ENCODE data around the gene ANKMY1.
"Not testable (repeated sequence)": the region's sequence is repeated elsewhere in the genome, so short reads cannot be mapped to it uniquely, and the experiment has no call there.

Gene ANKMY1

DNA sequence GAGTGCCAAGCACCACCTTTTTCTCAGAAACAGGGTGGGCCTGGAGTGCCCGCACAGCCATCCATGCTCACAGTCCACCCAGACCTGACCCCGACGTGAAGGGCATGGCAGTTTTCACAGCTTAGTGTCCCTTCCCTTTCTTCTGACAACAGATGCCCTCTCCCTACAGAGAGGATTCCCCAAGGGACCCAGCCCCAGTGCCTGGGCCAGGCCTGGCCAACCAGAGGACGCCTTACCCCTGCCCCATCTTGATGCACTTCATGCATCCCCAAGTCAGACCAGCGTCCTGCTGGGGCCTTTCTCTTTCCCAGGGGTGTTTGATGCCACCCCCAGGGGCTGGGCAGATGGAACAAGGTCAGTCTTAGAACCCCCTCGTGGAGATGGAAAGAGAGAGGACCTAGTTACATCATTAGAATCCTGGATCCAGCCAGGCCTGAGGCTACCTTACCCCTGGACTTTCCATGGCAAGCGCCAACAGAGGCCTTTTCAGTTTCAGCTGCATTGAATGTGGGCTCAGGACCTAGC lies 3.8 kb downstream of the ANKMY1 start:
- DNase-seq, result no peak

DNA sequence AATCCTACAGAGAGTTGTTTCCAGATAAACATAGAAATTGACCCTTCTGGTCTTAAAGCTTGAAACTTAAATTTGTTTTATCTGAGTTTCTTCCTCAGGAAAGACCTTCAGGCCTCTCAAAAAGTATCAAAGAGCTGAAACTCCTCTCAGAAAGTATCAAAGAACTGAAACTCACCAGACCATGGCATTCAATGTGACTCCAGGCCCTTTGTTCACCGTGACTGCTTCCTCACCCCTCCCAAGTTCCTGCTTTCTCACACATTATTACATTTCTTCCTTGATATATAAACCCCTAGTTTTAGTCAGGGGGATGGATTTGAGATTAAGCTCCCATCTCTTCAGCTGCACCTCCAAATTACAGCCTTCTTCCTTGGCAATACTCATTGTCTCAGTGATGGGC lies 6.0 kb downstream of the ANKMY1 start:
- no peak for DNase-seq

DNA sequence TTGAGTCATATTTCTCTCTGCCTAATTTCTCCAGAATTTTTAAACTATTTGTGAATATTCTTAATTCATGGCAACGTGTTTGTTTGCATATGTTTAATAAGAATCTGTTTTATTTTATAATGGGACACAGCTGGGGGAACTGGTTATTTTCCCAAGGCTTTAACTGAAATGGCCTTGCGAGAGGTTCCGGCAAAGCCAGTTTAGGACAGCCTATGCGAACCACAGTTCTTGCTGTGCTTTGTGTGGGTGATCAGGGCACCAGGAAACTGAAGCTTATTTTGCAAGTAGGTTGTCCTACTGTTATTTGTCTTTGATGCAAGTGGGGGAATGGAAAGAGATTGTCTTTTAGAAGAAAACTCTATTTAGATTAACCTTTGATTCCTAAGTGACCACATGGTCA lies 6.5 kb downstream of the ANKMY1 start:
- DNase-seq, result no peak

DNA sequence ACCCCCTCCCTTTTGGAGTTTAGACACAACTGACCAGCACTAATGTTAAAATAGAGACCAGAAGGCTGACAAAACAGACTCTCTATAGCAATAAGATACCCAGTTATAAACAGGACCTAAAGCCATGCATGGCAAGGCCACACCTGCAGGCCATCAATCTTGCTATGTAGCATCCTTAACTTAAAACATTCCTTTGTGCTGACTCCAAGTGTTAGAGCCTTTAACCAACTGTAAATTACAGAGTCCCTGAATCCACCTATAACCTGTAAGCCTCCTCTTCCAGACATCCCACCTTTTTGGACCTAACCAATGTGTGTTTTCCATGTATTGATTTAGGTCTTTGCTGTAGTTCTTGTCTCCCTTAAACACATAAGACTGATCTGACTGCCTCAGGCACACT lies 17.9 kb downstream of the ANKMY1 start:
- no peak for DNase-seq

DNA sequence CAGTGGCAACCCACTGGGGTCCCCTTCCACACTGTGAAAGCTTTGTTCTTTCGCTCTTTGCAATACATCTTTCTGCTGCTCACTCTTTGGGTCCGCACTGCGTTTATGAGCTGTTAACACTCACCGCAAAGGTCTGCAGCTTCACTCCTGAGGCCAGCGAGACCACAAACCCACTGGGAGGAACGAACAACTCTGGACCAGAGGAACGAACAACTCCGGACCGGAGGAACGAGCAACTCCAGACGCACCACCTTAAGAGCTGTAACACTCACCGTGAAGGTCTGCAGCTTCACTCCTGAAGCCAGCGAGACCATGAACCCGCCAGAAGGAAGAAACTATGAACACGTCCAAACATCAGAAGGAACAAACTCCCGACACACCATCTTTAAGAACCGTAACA lies 18.7 kb downstream of the ANKMY1 start:
- DNase-seq, result not testable (repeated sequence)

DNA sequence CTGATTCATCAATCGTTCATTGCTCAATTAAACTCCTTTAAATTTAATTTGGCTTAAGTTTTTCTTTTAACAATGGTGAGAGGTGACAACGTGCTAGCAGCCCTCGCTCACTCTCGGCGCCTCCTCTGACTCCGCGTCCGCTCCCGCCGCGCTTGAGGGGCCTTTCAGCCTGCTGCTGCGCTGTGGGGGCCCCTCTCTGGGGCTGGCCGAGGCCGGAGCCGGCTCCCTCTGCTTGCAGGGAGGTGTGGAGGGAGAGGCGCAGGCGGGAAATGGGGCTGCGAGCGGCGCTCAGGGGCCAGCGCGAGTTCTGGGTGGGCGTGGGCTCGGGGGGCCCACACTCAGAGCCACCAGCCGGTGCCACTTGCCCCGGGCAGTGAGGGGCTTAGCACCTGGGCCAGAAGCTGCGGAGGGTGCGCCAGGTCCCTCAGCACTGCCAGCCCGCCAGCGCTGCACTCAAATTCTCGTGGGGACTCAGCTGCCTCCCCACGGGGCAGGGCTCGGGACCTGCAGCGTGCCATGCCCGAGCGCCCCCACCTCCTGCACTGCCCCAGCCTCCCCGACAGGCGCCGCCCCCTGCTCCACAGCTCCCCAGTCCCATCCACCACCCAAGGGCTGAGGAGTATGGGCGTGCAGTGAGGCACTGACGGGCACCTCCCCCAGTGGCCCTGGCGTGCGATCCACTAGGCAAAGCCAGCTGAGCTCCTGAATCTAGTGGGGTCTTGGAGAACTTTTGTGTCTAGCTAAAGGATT lies 19.6 kb downstream of the ANKMY1 start:
- no peak for DNase-seq

DNA sequence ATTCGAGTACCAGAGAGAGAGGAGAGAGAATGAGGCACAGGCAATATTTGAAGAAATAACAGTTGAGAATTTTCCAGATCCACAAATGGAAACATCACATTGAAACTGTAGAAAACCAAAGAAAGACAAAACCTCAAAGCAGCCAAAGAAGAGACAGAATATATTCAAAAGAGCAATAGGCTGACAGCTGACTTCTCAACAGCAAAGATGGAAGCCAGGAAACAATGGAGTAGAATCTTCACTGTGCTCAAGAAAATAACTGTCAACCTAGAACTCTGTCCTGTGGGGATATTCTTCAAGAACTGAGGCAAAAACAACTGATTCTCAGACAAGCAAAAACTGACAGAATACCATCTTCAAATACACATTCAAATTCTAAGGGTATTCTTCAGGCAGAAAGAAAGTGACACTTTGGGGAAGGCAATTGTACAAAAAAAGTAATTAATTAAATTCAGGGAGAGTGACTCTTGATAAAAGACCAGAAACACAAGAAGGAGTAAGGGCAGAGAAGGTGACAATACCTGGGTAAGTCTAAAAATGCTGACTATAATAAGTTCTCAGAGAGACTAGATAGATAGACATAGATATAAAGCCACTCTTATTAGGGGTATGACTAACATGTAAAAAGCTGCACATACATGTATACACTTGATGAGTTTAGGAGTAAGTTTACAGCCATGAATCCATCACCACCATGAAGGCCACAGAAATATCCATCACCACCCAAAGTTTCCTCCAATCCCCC lies 25.6 kb downstream of the ANKMY1 start:
- DNase-seq, result no peak

DNA sequence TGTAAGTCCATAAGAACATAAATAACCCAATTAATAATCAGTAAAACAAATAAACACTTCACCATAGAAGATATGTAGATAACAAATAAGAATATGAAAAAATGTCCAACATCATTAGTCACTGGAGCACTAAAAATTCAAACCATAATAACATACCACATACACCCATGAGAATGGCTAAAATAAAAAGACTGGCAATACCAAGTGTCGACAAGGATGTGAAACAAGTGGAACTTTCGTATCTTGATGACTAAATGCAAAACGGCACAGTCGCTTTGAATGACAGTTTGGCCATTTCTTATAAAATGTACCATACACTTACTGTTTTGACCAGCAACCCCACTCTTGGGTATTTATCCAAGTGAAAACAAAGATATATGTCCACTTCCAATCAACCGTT lies 26.8 kb downstream of the ANKMY1 start:
- no peak for DNase-seq

DNA sequence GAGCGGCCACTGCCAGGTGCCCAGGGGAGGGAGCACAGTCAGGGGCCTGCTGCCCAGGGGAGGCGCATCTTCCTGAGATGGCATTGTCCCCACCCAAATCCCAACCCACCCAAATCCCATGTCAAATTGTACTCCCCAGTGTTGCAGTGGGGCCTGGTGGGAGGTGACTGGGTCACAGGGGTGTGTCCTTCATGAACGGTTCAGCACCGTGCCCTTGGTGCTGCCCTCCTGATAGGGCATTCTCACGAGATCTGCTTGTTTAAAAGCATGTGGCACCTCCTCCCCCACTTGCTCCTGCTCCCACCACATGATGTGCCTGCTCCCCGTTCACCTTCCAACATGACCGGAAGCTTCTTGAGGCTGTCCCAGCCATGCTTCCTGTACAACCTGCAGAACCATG lies 27.6 kb downstream of the ANKMY1 start:
- no peak for DNase-seq

DNA sequence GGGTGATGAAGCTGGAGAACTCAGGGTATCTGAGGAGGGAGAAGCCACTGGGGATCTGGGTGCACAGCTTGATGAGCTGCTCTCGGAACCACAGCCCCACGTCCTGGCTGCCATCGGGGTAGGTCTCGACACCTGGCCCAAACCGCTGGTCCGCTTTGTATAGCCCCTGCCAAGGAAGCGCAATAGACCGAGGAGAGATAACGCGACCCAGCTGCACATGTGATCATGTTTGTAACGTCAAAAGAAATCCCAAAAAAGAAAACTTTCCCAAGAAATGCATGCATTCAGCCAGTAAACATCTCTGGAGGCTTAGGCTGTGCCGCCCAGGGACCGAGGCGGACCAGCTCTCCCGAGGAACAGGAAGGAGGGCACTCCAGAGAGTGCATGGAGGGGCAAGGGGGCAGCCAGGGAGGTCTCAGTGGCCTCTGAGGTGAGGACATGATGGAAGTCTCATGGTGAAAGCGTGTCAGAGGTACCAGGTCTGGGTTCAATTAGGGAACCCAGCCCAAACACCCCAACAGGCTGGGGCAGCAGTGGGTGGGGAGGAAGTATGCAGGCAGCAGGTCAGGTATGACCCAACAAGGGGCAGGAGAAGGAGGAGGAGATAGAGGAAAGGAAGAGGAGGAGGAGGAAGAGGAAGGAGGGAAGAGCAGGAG lies 28.3 kb downstream of the ANKMY1 start:
- no peak for DNase-seq

DNA sequence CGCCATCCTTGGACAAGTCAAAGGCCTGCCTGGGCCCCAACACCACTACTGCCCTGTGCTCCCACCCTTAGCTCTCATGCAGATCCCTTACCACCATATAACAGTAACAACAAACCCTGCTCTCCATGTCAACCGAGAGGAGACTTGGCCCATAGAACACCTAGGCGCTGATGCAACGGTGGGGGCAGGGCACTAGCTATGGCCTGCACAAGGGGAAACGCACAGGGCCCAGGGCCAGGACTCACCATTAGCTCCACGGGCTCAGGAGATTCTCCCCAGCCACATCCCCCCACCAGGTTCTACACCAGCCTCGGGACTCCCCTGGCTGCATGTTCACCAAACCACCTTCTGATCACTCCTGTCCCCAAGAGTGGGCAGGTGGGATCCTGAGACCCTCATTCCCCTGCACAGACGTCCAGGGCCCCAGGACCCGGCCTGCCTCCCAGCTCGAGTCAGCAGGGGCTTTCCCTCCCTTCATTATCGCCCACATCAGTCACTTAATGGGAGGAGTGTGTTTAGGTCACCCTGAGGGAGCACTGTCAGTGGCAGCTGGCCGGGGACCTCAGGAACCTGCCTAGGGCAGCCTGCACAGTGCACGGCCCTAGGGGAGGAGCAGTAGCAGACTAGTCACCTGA lies 29.3 kb downstream of the ANKMY1 start:
- DNase-seq, result no peak

DNA sequence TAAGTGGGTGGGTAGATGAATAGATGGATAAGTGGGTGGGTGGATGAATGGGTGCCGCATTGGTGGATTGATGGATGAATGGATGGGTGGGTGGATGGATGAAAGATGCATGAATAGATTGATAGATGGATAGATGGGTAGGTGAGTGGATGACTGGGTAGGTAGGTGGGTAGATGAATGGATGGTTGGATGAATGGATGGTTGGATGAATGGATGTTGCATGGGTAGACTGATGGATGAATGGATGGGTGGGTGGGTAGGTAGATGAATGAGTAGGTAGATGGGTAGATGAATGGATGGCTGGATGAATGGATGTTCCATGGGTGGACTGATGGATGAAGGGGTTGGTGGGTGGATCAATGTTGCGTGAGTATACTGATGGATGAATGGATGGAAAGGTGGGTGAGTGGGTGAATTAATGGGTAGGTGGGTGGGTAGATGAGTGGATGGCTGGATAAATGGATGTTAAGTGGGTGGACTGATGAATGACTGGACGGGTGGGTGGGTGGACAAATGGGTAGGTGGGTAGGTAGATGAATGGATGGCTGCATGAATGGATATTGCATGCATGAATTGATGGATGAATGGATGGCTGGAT lies 30.5 kb downstream of the ANKMY1 start:
- DNase-seq, result no peak

DNA sequence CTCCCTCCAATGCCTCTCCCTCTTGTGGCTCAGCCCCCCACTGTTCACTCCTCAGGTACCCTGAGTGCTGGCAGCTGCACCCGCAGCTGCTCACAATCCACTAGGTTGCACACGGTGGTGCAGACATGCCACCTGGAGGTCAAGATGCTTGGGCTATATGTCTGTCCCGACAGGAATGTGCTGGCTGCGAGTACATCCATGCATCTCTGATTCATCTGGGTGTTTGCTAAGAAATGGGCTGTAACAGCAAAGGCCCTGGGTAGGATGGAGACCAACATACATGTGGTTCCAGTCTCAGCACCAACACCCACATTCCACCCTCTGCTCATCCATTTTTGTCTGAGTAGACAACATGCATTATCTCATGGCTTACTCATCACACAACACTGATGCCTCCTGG lies 31.3 kb downstream of the ANKMY1 start:
- no peak for DNase-seq

DNA sequence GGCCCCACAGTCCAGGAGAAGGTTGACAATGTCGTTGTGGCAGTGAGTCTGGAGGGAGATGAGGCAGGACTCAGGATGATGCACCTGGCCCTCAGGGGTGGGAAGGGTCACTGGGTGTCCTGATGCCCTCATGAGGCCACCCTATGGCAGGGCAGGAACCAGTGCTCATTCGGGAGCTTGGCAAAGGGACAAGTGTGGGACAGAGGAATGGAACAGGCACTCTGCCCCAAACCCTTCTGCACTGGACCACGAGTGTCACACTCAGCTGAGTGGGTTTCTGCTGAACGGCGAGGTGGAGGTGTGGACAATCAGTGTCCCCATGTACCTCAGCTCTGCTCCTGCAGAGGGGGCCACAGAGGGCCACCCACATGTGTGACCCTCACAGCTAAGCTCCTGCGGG lies 32.0 kb downstream of the ANKMY1 start:
- DNase-seq, result no peak

DNA sequence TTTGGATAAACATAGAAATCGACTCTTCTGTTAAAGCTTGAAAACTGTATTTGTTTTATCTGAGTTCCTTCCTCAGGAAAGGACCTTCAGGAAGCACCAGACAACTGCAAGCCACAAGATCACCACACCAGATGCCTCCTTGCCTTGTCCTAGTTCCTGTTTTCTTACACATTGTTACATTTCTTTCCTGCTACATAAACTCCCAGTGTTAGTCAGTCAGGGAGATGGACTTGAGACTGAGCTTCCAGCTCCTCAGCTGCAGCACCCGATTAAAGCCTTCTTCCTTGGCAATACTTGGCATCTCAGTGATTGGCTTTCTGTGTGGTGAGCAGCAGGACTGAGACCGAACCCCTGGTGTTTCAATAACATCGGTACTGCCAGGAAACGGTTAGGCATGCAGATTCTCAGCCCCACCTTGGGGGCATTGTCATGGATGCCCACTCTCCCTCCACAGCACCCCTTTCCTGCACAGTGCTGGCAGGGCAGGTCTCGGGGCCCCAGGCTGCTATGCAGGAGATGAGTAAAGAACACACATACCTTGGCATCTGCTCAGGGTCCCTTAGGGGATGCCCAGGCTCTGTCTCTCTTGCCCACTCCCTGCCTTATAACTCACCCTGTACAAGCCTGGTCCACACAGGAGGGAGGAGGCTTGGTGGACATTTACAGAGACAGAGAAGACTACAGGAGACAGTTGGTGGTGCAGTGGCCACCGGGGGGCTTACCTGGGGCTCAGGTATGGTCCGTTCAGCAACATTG lies 32.6 kb downstream of the ANKMY1 start:
- no peak for DNase-seq

DNA sequence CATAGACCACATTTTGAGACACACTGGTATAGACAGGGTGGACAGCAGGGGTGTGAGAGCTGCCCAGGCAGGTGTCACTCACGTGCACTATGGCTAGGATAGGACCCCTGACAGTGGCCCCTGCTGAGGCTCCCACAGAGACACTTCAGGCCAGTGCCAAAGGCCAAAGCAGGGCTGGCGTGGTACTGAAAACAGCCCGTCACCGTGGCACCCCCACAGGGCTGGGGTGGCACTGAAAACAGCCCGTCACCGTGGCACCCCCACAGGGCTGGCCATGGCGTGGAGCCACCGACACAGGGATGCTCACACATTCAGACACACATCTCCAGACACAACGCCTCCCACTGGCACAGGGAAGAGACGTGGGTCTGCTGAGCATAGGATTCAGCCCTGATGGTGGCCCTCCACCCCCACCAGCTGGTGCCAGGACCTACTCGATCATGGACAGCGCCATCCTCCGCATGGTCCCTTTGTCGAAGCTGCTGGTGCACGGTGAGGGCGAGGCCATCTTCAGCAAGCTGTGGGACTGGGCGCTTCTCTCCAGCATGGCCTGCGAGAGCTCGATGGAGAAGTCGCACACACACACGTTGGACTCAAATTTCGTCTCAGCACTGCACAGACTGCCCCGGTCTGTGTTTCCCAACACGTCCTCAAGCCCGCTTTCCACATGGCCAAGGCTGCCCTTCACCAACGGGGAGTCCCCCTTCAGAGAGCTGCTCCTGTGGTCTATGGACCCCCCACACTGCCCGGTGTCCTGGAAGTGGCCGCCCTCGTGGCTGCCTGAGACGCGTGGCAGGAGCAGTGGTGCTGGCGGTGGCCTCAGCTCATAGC lies 34.1 kb downstream of the ANKMY1 start:
- DNase-seq, result no peak

DNA sequence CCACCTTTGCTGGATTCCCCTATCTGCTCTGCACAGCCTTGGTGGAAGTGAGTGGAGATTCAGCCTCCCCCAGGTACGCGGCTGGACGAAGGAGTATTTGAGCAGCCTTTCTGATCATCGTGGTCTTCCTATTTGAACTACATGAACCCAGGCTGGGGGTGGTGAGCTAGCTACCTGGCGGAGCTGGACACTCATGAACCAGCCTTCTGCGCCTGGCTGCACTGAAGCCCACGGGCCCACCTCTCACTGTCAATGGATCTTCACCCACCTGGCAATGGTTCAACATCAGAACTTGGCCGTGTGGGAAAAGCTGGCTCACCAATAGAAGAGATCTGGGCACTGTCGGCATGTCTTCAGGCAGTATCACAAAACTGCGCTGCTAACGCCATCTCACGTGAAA lies 35.4 kb downstream of the ANKMY1 start:
- DNase-seq, result no peak

DNA sequence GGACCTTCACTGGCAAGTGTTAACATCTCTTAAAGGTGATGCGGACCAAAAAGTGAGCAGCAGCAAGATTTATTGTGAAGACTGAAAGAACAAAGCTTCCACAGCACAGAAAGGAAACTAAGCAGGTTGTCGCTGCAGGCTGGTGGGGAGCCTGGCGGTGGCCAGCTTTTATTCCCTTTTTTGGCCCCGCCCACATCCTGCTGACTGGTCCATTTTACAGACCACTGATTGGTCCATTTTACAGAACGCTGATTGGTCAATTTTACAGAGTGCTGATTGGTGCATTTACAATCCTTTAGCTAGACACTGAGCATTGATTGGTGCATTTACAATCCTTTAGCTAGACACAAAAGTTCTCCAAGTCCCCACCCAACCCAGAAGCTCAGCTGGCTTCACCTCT lies 35.9 kb downstream of the ANKMY1 start:
- not testable (repeated sequence) for DNase-seq

DNA sequence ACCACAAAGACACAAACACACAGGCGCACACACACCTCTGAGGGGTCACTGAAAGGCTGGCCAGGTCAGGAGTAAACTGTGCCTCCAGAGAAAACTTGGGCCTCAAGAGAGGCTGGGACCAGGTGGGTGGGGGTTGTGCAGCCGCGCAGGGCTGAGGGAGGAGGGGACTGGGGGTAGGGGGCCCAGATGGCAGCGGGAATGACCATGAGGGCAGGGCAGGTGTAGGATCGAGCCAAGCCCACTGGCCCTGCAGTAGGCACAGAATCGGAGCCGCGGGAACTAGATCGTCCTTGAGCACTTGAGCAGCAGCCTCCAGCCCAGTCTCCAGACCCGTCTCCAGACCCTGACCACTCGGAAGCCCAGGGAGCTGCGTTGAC lies 36.8 kb downstream of the ANKMY1 start:
- DNase-seq, result no peak

DNA sequence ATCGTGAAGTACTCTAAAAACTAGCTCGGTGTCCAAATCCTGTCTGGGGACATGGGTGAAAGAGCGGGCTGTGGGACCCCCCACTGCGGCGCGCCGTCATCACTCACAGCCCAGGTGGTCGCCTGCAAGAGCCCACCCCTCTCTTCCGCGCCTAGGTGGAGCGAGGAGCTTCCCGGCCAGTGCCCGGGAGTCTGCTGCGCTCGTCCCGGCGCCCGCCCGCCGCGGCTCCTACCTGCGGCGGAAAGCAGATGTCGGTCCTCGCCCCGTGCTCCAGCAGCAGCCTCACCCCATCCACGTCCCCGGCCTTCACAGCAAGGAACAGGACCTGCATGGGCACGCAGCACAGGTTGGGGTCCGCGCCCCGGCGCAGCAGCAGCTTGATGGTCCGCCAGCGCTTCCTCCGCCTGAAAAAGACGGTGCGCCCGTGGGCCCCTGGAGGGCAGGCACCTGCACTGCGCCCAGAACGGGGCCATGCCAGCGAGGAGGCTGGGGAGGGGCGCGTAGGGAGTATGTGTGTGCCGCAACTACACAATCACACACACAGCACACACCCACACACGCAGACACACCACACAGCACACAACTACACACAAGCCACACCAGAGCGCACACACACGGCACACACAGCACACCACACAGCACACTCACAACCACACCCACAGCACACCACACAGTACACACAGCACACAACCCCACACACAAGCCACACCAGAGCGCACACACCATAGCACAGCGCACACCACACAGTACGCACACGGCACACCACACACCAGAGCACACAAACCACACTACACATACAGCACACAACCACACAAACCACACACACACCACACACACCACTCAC lies 37.4 kb downstream of the ANKMY1 start:
- no peak for DNase-seq

Measured in activated CD4-positive, alpha-beta T cell treated with anti-CD3 and anti-CD28 coated beads, Interleukin-2, amount 50 U/mL, for 4 hours (primary cell).